H7 (cell line): ENCODE data around the gene FBXO17. TPM values are rescaled to one million over a fixed set of nuclear protein-coding genes. Genes with fewer than 3 reads are reported as not detected.
"Not testable (repeated sequence)": the region's sequence is repeated elsewhere in the genome, so short reads cannot be mapped to it uniquely, and the experiment has no call there.

Source experiments
- DNase-seq: peaks from one replicate; pipeline ENCODE4 v3.0.0; 2012
- H3K27me3 ChIP-seq: 2 replicates; pipeline ENCODE4 v1.6.0; 2011; ENCODE audit warnings: mild to moderate bottlenecking, low read length; ENCODE audit not compliant: control insufficient read depth, insufficient read depth
- H3K36me3 ChIP-seq: replicated peaks from 2 replicates; pipeline ENCODE4 v1.5.1; 2011; ENCODE audit warnings: low read length; ENCODE audit not compliant: control insufficient read depth, insufficient read depth
- H3K4me3 ChIP-seq: 2 replicates; pipeline ENCODE4 v1.5.1; 2011; ENCODE audit warnings: low read depth, mild to moderate bottlenecking, control low read depth, low read length, moderate library complexity; ENCODE audit not compliant: insufficient read depth
- total RNA-seq: library from RNA; depleted of rRNA; stranded (reverse); fragments of >200 nt; shearing (Covaris generic); gene quantifications from 2 replicates; pipeline ENCODE4 v1.2.3, GENCODE V29; 2014

FBXO17 gene
- total RNA-seq, 1 experiment from 2014 or later, result 25.3 TPM

- DNase-seq, result no peak
- H3K27me3 ChIP-seq, result no peaks in the 10 kb centered on the region
- H3K4me3 ChIP-seq, result no peak overlapping the region
- H3K36me3 ChIP-seq, result no peaks in the 10 kb centered on the region
Measured at GRCh38 chr19:38990949-38991697, 15.6 kb upstream of the FBXO17 start.

- not testable (repeated sequence) for DNase-seq, H3K4me3 ChIP-seq, H3K36me3 ChIP-seq, H3K27me3 ChIP-seq
Measured at GRCh38 chr19:38989614-38990013, 14.1 kb upstream of the FBXO17 start.

- H3K4me3 ChIP-seq, result no peak overlapping the region
- H3K36me3 ChIP-seq, result no peaks in the 10 kb centered on the region
- DNase-seq, result peak; percentile 57
- no peaks in the 10 kb centered on the region for H3K27me3 ChIP-seq
Measured at GRCh38 chr19:38989066-38989605, 13.6 kb upstream of the FBXO17 start.

- H3K4me3 ChIP-seq, H3K27me3 ChIP-seq, H3K36me3 ChIP-seq, DNase-seq: not testable (repeated sequence)
Measured at GRCh38 chr19:38988627-38989026, 13.1 kb upstream of the FBXO17 start.

GRCh38 chr19:38987745-38988144 is 12.2 kb upstream of the FBXO17 start:
- H3K36me3 ChIP-seq, H3K4me3 ChIP-seq, DNase-seq, H3K27me3 ChIP-seq: not testable (repeated sequence)

- Histone ChIP-seq H3K4me3 (no peak overlapping the region), H3K36me3 (no peaks in the 10 kb centered on the region), H3K27me3 (no peaks in the 10 kb centered on the region)
- DNase-seq, result no peak
Measured at GRCh38 chr19:38985262-38985661, 9.7 kb upstream of the FBXO17 start.

- no peaks in the 10 kb centered on the region for H3K27me3 ChIP-seq
- DNase-seq, result no peak
- H3K4me3 ChIP-seq, result no peak overlapping the region
- no peaks in the 10 kb centered on the region for H3K36me3 ChIP-seq
Measured at GRCh38 chr19:38980583-38981374, 5.2 kb upstream of the FBXO17 start.

- H3K36me3 ChIP-seq, result no peaks in the 10 kb centered on the region
- no peak for DNase-seq
- H3K27me3 ChIP-seq, result no peaks in the 10 kb centered on the region
Measured at GRCh38 chr19:38979812-38980211, 4.3 kb upstream of the FBXO17 start.

GRCh38 chr19:38978326-38978689 is 2.8 kb upstream of the FBXO17 start:
- Histone ChIP-seq H3K4me3 (no peak overlapping the region), H3K27me3 (no peaks in the 10 kb centered on the region), H3K36me3 (no peaks in the 10 kb centered on the region)
- no peak for DNase-seq

More at GRCh38 chr19:38979812-38980211, 4.3 kb upstream of the FBXO17 start:
- H3K4me3 ChIP-seq, result no peak overlapping the region

GRCh38 chr19:38977445-38978325 is 2.1 kb upstream of the FBXO17 start:
- Histone ChIP-seq H3K27me3 (no peaks in the 10 kb centered on the region), H3K36me3 (no peaks in the 10 kb centered on the region), H3K4me3 (no peak overlapping the region)
- no peak for DNase-seq

- Histone ChIP-seq H3K4me3 (peak overlapping the region; percentile 91), H3K36me3 (no peaks in the 10 kb centered on the region), H3K27me3 (no peaks in the 10 kb centered on the region)
- DNase-seq, result no peak
Measured at GRCh38 chr19:38975861-38976271, 324 bp upstream of the FBXO17 start.

- DNase-seq, result no peak
- no peaks in the 10 kb centered on the region for H3K27me3 ChIP-seq
- H3K4me3 ChIP-seq, result peak overlapping the region; percentile 91
- no peaks in the 10 kb centered on the region for H3K36me3 ChIP-seq
Measured at GRCh38 chr19:38974624-38975213, 823 bp downstream of the FBXO17 start.

GRCh38 chr19:38971672-38972071 is 3.9 kb downstream of the FBXO17 start:
- H3K4me3 ChIP-seq, result no peak overlapping the region
- DNase-seq, result no peak
- no peaks in the 10 kb centered on the region for H3K27me3 ChIP-seq
- H3K36me3 ChIP-seq, result peaks cover 1% of the 10 kb centered on the region
